ENCODE measurements around the gene UBC.
"Not testable (repeated sequence)": the region's sequence is repeated elsewhere in the genome, so short reads cannot be mapped to it uniquely, and the experiment has no call there.

The UBC gene

GRCh38 chr12:124913474-124914391 lies 717 bp downstream of the UBC start:
- DNase-seq: peak; percentile 89

DNA sequence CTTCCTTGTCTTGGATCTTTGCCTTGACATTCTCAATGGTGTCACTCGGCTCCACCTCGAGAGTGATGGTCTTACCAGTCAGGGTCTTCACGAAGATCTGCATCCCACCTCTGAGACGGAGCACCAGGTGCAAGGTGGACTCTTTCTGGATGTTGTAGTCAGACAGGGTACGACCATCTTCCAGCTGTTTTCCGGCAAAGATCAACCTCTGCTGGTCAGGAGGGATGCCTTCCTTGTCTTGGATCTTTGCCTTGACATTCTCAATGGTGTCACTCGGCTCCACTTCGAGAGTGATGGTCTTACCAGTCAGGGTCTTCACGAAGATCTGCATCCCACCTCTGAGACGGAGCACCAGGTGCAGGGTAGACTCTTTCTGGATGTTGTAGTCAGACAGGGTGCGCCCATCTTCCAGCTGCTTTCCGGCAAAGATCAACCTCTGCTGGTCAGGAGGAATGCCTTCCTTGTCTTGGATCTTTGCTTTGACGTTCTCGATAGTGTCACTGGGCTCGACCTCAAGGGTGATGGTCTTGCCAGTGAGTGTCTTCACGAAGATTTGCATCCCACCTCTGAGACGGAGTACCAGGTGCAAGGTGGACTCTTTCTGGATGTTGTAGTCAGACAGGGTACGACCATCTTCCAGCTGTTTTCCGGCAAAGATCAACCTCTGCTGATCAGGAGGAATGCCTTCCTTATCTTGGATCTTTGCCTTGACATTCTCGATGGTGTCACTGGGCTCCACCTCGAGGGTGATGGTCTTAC lies 1.7 kb downstream of the UBC start:
- not testable (repeated sequence) for DNase-seq

GRCh38 chr12:124911521-124911920 lies 2.9 kb downstream of the UBC start:
- not testable (repeated sequence) for DNase-seq

GRCh38 chr12:124910561-124911478 lies 3.6 kb downstream of the UBC start:
- DNase-seq: no peak

GRCh38 chr12:124909831-124910560 lies 4.5 kb downstream of the UBC start:
- DNase-seq: no peak

- peak; percentile 98 for DNase-seq
These were observed 7.7 kb downstream of the UBC start for GRCh38 chr12:124906606-124907261.

- DNase-seq: peak; percentile 67
These were observed 9.9 kb downstream of the UBC start for GRCh38 chr12:124904306-124905098.

- no peak for DNase-seq
These were observed 11.5 kb downstream of the UBC start for GRCh38 chr12:124902916-124903315.

DNA sequence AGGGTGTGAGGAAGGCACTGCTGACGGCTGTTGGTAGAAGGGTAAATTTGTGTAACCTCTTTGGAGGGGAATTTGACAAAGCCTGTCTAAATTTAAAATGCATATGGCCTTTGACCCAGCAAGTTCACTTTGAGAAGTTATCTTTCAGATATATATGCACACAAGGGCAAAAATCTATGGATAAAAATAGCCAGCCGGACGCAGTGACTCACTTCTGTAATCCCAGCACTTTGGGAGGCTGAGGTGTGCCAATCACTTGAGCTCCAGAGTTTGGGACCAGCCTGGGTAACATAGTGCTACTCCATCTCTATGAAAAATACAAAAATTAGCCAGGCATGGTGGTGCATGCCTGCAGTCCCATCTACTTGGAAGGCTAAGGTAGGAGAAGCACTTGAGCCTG lies 13.4 kb downstream of the UBC start:
- DNase-seq: no peak

GRCh38 chr12:124900345-124900795 lies 14.1 kb downstream of the UBC start:
- DNase-seq: not testable (repeated sequence)

GRCh38 chr12:124898923-124899294 lies 15.5 kb downstream of the UBC start:
- no peak for DNase-seq

DNA sequence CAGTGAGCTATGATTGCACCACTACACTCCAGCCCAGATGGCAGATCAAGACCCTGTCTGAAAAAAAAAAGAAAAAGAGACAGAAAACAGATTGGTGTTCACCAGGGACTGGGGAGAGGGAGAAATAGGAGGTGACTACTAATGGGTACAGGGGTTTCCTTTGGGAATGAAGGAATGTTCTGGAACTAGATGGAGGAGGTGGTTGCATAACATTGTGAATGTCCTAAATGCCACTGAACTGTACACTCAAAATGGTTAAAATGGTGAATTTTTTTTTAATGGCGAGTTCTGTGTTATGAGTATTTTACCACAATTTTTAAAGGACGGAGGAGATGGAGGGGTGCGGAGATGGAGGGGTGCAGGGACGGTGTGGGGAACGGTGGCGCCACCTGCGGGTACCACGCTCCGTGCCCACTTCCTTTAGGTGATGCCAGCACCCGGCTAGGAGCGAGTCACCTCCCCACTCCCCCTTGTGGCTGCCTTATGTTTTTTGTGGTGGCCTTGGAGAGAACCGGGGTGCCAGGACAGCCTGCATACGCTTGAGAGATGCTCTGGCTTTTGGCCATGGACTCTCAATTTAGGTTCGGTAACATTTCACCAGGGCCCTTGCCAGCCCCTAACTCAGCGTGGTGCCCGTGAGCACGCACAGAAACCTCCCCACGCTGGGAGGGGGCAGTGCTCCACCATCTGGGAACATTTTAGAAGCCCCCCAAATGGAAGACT lies 16.1 kb downstream of the UBC start:
- DNase-seq: no peak

- DNase-seq: no peak
These were observed 18.0 kb downstream of the UBC start for GRCh38 chr12:124896461-124896860.

DNA sequence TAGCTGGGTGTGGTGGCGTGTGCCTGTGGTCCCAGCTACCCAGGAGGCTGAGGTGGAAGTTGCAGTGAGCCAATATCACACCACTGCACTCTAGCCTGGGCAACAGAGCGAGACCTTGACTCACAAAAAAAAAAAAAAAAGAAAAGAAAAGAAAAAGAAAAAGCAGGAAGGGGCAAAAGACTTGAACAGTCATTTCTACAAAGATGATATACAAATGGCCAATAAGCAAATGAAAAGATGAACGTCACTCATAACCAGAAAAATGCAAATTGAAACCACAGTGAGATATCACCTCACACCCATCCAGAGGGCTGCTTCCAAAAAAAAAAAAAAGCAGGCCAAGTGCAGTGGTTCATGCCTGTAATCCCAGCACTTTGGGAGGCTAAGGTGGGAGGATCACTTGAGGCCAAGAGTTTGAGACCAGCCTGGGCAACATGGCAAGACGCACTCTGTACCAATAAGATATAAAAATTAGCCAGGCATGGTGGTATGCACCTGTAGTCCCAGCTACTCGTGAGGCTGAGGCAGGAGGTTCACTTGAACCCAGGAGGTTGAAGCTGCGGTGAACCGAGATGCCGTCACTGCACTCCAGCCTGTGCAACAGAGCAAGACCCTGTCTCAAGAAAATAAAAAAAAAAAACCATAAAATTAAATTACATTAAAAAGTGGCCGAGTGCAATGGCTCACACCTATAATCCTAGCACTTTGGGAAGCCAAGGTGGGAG lies 20.5 kb downstream of the UBC start:
- no peak for DNase-seq

- DNase-seq: no peak
These were observed 26.2 kb downstream of the UBC start for GRCh38 chr12:124888260-124888659.

DNA sequence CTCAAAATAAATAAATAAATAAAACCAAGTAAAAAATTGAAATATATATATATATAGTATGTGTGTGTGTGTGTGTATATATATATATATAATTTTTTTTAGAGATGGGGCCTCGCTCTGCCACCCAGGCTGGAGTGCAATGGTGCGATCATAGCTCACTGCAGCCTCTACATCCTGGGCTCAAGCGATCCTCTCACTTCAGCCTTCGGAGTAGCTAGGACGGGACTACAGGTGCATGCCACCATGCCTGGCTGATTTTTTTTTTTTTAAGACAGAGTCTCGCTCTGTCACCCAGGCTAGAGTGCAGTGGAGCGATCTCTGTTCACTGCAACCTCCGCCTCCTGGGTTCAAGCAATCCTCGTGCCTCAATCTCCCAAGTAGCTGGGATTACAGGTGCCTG lies 26.7 kb downstream of the UBC start:
- not testable (repeated sequence) for DNase-seq

DNA sequence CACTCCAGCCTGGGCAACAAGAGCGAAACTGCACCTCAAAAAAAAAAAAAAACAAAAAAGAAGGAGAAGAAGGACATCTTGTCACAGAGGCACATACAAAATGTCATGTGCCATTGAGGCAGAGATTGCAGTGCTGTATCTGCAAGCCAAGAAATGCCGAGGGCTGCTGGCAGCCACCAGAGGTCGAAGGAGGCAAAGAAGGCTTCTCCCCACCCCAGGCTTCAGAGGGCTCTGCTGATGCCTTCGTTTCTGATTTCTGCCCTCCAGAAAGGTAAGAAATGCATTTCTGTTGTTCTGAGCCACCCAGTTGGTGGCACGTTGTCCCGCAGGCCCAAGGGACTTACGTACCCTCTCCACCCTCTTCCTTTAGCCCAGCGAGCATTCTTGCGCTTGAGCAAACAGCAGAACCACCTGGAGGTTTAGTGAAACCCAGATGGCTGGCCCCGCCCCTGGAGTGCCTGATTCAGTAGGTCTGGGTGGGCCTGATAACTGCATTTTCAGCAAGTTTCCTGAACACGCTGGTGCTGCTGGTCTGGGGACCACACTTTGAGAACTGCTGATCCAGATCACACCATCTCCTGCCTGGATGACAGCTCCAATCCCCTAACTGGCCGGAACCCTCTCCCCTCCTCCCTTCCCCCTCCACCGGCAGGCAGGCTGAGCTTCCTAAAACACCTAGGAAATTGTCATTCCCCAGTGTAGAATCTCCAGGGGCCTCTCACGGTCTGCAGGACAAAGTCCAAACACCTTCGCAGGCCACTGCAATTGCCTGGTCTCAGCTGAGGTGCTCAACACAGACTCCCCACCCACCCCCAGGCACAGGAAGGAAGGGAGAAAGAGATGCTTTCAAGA lies 29.6 kb downstream of the UBC start:
- no peak for DNase-seq
